ENCODE results near the gene CDKAL1. TPM values are rescaled to one million over a fixed set of nuclear protein-coding genes. Genes with fewer than 3 reads are reported as not detected.

CDKAL1 gene
- polyA plus RNA-seq, 2 of the 4 experiments (the other 2 are of a cell fraction), result 4.7 to 8.3 TPM

DNA sequence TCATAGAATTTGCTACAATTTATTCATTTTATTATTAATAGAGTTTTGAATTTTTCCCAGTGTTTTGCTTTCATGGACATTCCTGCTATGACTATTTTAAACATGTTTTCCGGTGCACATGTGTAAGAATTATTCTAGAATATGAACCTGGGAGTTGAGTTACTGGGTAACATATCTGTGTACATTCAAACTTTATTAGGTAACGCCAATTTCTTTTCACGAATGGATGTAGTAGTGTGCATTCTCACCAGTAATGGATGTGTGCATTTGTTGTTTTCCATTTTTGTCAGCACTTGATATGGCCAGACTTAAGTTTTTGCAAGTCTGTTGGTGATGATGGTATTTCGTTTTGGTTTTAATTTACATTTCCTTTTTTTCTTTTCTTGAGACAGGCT lies 118.8 kb downstream of the CDKAL1 start:
- WGBS (ENCODE audit: missing lambda C conversion rate), result 5% methylated on average over 4 of the region's 4 CpGs
- Histone ChIP-seq H3K9me3 (no peaks in the 10 kb centered on the region), H3K4me1 (peaks cover 45% of the 10 kb centered on the region), H3K4me3 (peak overlapping the region; percentile 16; the same call in 1 of the 3 replicates), H3K27ac (peak overlapping the region; percentile 90 to 93), H3K4me2 (peak overlapping the region; percentile 87)
- FAIRE-seq (no peak), DNase-seq (ENCODE audit: low read depth in 1 of 2, low spot score in 1 of 2) (peak; percentile 6 to 35), ATAC-seq (peak in 1 of 2 experiments; percentile 67; a peak in 3 of 6 replicates)
- CTCF ChIA-PET, result no interaction called here
- POLR2A ChIA-PET, result no interaction called here
- TF ChIP-seq ZC3H11A (IDR thresholded peaks at IDR 0.05) (no peak), CBX8 (IDR thresholded peaks at IDR 0.05) (no peak), EP300 (IDR thresholded peaks at IDR 0.05) (no peak), CHD2 (IDR thresholded peaks at IDR 0.05; ENCODE audit: low read length, partially characterized antibody) (no peak), FOSL2 (IDR thresholded peaks at IDR 0.05) (no peak), FOSL2 (CRISPR knock-in tag; IDR thresholded peaks at IDR 0.05) (no peak), RNF2 (IDR thresholded peaks at IDR 0.05; ENCODE audit: borderline replicate concordance, low read depth) (no peak), POLR2AphosphoS2 (conservative IDR thresholded peaks at IDR 0.05; ENCODE audit: low read length) (no peak), HOXA7 (CRISPR knock-in tag; IDR thresholded peaks at IDR 0.05) (no peak), NR3C1 (IDR thresholded peaks at IDR 0.05) (no peak), RAD21 (conservative IDR thresholded peaks at IDR 0.05 in 1 of 2, IDR thresholded peaks at IDR 0.05 in 1 of 2) (no peak), BHLHE40 (IDR thresholded peaks at IDR 0.05; ENCODE audit: low read depth, low read length) (no peak), ESRRA (IDR thresholded peaks at IDR 0.05; ENCODE audit: borderline replicate concordance, low read length) (no peak), GATA3 (IDR thresholded peaks at IDR 0.05; ENCODE audit: borderline replicate concordance) (no peak), POLR2A (IDR thresholded peaks at IDR 0.05; ENCODE audit: low read length) (no peak)
- TF ChIP-seq, protein P1, sequence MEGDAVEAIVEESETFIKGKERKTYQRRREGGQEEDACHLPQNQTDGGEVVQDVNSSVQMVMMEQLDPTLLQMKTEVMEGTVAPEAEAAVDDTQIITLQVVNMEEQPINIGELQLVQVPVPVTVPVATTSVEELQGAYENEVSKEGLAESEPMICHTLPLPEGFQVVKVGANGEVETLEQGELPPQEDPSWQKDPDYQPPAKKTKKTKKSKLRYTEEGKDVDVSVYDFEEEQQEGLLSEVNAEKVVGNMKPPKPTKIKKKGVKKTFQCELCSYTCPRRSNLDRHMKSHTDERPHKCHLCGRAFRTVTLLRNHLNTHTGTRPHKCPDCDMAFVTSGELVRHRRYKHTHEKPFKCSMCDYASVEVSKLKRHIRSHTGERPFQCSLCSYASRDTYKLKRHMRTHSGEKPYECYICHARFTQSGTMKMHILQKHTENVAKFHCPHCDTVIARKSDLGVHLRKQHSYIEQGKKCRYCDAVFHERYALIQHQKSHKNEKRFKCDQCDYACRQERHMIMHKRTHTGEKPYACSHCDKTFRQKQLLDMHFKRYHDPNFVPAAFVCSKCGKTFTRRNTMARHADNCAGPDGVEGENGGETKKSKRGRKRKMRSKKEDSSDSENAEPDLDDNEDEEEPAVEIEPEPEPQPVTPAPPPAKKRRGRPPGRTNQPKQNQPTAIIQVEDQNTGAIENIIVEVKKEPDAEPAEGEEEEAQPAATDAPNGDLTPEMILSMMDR (IDR thresholded peaks at IDR 0.05), result no peak
- TF ChIP-seq, protein P2, sequence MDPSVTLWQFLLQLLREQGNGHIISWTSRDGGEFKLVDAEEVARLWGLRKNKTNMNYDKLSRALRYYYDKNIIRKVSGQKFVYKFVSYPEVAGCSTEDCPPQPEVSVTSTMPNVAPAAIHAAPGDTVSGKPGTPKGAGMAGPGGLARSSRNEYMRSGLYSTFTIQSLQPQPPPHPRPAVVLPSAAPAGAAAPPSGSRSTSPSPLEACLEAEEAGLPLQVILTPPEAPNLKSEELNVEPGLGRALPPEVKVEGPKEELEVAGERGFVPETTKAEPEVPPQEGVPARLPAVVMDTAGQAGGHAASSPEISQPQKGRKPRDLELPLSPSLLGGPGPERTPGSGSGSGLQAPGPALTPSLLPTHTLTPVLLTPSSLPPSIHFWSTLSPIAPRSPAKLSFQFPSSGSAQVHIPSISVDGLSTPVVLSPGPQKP (IDR thresholded peaks at IDR 0.05; ENCODE audit: low read depth, low read length), result no peak
- TF ChIP-seq, protein P3, sequence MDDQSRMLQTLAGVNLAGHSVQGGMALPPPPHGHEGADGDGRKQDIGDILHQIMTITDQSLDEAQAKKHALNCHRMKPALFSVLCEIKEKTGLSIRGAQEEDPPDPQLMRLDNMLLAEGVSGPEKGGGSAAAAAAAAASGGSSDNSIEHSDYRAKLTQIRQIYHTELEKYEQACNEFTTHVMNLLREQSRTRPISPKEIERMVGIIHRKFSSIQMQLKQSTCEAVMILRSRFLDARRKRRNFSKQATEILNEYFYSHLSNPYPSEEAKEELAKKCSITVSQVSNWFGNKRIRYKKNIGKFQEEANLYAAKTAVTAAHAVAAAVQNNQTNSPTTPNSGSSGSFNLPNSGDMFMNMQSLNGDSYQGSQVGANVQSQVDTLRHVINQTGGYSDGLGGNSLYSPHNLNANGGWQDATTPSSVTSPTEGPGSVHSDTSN (IDR thresholded peaks at IDR 0.05), result no peak

DNA sequence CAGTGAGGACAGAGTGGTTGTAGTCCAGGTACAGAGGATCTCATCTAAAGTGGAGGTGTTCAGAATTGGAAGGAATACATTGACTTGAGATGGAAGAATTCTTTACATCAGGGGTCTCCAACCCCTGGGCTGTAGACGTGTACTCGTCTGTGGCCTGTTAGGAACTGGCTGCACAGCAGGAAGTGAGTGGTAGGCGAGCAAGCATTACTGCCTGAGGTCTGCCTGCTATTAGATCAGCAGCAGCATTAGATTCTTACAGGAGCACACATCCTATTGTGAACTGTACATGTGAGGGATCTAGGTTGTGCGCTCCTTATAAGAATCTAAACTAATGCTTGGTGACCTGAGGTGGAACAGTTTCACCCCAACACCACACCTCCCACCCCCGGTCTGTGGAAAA lies 121.1 kb downstream of the CDKAL1 start:
- CTCF ChIA-PET, result no interaction called here
- Histone ChIP-seq H3K4me2 (no peak overlapping the region), H3K9me3 (no peaks in the 10 kb centered on the region), H3K4me1 (peaks cover 41% of the 10 kb centered on the region), H3K4me3 (no peak overlapping the region), H3K27ac (peak overlapping the region; percentile 11 to 71; a peak in 4 of 6 replicates)
- POLR2A ChIA-PET, result no interaction called here
- 71% methylated on average over 5 of the region's 5 CpGs for WGBS (ENCODE audit: missing lambda C conversion rate)
- ATAC-seq (no peak), DNase-seq (ENCODE audit: low read depth in 1 of 2, low spot score in 1 of 2) (no peak), FAIRE-seq (no peak)
- TF ChIP-seq JUN (IDR thresholded peaks at IDR 0.05) (no peak), CBX8 (IDR thresholded peaks at IDR 0.05) (no peak), ZC3H11A (IDR thresholded peaks at IDR 0.05) (no peak), FOSB (CRISPR knock-in tag; IDR thresholded peaks at IDR 0.05) (no peak), NFE2L2 (conservative IDR thresholded peaks at IDR 0.05; ENCODE audit: low read length) (no peak), RAD21 (conservative IDR thresholded peaks at IDR 0.05 in 1 of 2, IDR thresholded peaks at IDR 0.05 in 1 of 2) (no peak), CHD4 (IDR thresholded peaks at IDR 0.05; ENCODE audit: borderline replicate concordance) (no peak), HDAC2 (IDR thresholded peaks at IDR 0.05) (no peak), EHF (CRISPR knock-in tag; IDR thresholded peaks at IDR 0.05) (no peak), KDM1A (IDR thresholded peaks at IDR 0.05; ENCODE audit: low read depth) (no peak), PHF8 (IDR thresholded peaks at IDR 0.05; ENCODE audit: borderline replicate concordance, low read depth) (no peak), BHLHE40 (IDR thresholded peaks at IDR 0.05; ENCODE audit: low read depth, low read length) (no peak)
- TF ChIP-seq, protein P4, sequence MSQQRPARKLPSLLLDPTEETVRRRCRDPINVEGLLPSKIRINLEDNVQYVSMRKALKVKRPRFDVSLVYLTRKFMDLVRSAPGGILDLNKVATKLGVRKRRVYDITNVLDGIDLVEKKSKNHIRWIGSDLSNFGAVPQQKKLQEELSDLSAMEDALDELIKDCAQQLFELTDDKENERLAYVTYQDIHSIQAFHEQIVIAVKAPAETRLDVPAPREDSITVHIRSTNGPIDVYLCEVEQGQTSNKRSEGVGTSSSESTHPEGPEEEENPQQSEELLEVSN (IDR thresholded peaks at IDR 0.05; ENCODE audit: borderline replicate concordance, low read depth), result no peak
- TF ChIP-seq, protein P5, sequence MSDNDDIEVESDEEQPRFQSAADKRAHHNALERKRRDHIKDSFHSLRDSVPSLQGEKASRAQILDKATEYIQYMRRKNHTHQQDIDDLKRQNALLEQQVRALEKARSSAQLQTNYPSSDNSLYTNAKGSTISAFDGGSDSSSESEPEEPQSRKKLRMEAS (IDR thresholded peaks at IDR 0.05), result no peak
- TF ChIP-seq, protein P6, sequence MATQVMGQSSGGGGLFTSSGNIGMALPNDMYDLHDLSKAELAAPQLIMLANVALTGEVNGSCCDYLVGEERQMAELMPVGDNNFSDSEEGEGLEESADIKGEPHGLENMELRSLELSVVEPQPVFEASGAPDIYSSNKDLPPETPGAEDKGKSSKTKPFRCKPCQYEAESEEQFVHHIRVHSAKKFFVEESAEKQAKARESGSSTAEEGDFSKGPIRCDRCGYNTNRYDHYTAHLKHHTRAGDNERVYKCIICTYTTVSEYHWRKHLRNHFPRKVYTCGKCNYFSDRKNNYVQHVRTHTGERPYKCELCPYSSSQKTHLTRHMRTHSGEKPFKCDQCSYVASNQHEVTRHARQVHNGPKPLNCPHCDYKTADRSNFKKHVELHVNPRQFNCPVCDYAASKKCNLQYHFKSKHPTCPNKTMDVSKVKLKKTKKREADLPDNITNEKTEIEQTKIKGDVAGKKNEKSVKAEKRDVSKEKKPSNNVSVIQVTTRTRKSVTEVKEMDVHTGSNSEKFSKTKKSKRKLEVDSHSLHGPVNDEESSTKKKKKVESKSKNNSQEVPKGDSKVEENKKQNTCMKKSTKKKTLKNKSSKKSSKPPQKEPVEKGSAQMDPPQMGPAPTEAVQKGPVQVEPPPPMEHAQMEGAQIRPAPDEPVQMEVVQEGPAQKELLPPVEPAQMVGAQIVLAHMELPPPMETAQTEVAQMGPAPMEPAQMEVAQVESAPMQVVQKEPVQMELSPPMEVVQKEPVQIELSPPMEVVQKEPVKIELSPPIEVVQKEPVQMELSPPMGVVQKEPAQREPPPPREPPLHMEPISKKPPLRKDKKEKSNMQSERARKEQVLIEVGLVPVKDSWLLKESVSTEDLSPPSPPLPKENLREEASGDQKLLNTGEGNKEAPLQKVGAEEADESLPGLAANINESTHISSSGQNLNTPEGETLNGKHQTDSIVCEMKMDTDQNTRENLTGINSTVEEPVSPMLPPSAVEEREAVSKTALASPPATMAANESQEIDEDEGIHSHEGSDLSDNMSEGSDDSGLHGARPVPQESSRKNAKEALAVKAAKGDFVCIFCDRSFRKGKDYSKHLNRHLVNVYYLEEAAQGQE (IDR thresholded peaks at IDR 0.05), result no peak
- TF ChIP-seq, protein P1 (IDR thresholded peaks at IDR 0.05), result no peak
